Caco-2 (cell line): ENCODE results near the gene STAT4. TPM values are rescaled to one million over a fixed set of nuclear protein-coding genes. Genes with fewer than 3 reads are reported as not detected.

Experiments
- BruUV-seq: library from RNA; stranded (reverse); fragments of 400-500 nt; replicated peaks from 2 replicates; lab custom pipeline; 2021; lab: Mats Ljungman, UMichigan
- CTCF ChIA-PET: fragments of 300-600 bp; sonication (Branson Sonifier 250); formaldehyde crosslinking; loops from one replicate; lab custom pipeline; 2022; ENCODE audit warnings: antibody characterized with exemption; lab: Charles Lee
- POLR2A ChIA-PET: fragments of 300-600 bp; sonication (Branson Sonifier 250); formaldehyde crosslinking; loops from one replicate; lab custom pipeline; 2022; ENCODE audit warnings: antibody characterized with exemption; lab: Charles Lee
- DNase-seq, 2 experiments: peaks; one replicate each; pipeline versions ENCODE4 v3.0.0 to v3.0.0-alpha.2; 2020 to 2022
- H3K27me3 ChIP-seq: replicated peaks from 2 replicates; pipeline ENCODE4 v1.6.0; 2011; ENCODE audit warnings: low read length; ENCODE audit not compliant: control insufficient read depth, insufficient read depth
- H3K36me3 ChIP-seq: 2 replicates; pipeline ENCODE4 v1.5.1; 2011; ENCODE audit warnings: low read length; ENCODE audit not compliant: control insufficient read depth, insufficient read depth
- H3K4me1 ChIP-seq: fragments of 250-450 bp; sonication (Bioruptor Pico); 2 replicates; pipeline ENCODE4 v1.5.1; 2020; ENCODE audit warnings: mild to moderate bottlenecking
- H3K4me3 ChIP-seq: 2 replicates; pipeline ENCODE4 v1.5.1; 2011; ENCODE audit warnings: low read depth, mild to moderate bottlenecking, control low read depth, low read length
- H3K9me3 ChIP-seq: fragments of 250-450 bp; sonication (Bioruptor Pico); 2 replicates; pipeline ENCODE4 v1.5.1; 2020; ENCODE audit warnings: mild to moderate bottlenecking, moderate library complexity
- H3K27ac Mint-ChIP-seq: one replicate; pipeline ENCODE4 v1.8.0; 2022; ENCODE audit warnings: mixed read lengths; ENCODE audit not compliant: unreplicated experiment
- H3K27me3 Mint-ChIP-seq: one replicate; pipeline ENCODE4 v1.8.0; 2022; ENCODE audit warnings: mixed read lengths; ENCODE audit not compliant: insufficient read depth, unreplicated experiment
- H3K36me3 Mint-ChIP-seq: one replicate; pipeline ENCODE4 v1.8.0; 2022; ENCODE audit warnings: mild to moderate bottlenecking, mixed read lengths; ENCODE audit not compliant: insufficient read depth, unreplicated experiment
- H3K4me1 Mint-ChIP-seq: one replicate; pipeline ENCODE4 v1.8.0; 2022; ENCODE audit warnings: low read depth, mixed read lengths; ENCODE audit not compliant: unreplicated experiment
- H3K4me3 Mint-ChIP-seq: one replicate; pipeline ENCODE4 v1.8.0; 2022; ENCODE audit warnings: mild to moderate bottlenecking, moderate library complexity, mixed read lengths; ENCODE audit not compliant: unreplicated experiment
- H3K9me3 Mint-ChIP-seq: one replicate; pipeline ENCODE4 v1.8.0; 2022; ENCODE audit warnings: mixed read lengths; ENCODE audit not compliant: unreplicated experiment
- intact Hi-C: fragments of 100-400 bp; cut with micrococcal nuclease; formaldehyde crosslinking; loops from one replicate; pipeline ENCODE4 v1.10.0; 2022; ENCODE audit not compliant: unreplicated experiment
- total RNA-seq: library from RNA; stranded (reverse); gene quantifications from 2 replicates; pipeline ENCODE4 v1.2.3, GENCODE V29; 2022
- TF ChIP-seq, protein P1 (sequence below), 2 experiments: fragments of 200-600 bp in 1 of 2; IDR thresholded peaks; 1 replicate in 1 of 2; 2 replicates in 1 of 2; pipeline versions ENCODE4 v1.5.1 to v1.8.0; 2011 to 2022; ENCODE audit warnings: antibody characterized with exemption in 1 of 2, control low read depth in 1 of 2, inconsistent platforms in 1 of 2, low read depth in 1 of 2, low read length in 1 of 2, mild to moderate bottlenecking in 1 of 2, moderate library complexity in 1 of 2; ENCODE audit not compliant: insufficient read depth in 1 of 2, severe bottlenecking in 1 of 2, unreplicated experiment in 1 of 2

STAT4 gene
- total RNA-seq, 1 experiment from 2014 or later, result 0.48 TPM

DNA sequence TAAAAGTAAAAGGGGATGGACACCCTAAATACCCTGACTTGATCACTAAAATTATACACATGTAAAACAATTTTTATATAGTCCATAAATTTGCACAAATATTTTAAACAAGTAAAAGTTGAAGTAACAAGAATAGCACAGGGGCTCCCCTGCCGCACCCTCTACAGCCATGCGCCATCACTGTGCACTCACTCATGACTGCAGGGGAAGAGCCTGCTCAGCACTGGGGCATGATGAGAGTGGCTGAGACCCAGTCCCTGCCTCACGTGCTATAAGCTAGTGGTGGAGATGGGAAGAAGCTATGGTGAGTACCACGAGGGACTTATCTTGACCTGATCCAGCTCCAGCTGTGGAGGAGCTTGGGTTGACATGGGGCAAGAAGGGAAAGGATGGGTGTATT, 47.5 kb upstream of the STAT4 start:
- Histone ChIP-seq H3K4me3 (no peak overlapping the region), H3K4me1 (no peaks in the 10 kb centered on the region), H3K27me3 (no peaks in the 10 kb centered on the region), H3K9me3 (no peaks in the 10 kb centered on the region), H3K36me3 (no peaks in the 10 kb centered on the region)
- Mint-ChIP-seq H3K9me3 (no peaks in the 10 kb centered on the region), H3K4me3 (no peak overlapping the region), H3K36me3 (no peaks in the 10 kb centered on the region), H3K4me1 (no peaks in the 10 kb centered on the region), H3K27me3 (no peaks in the 10 kb centered on the region), H3K27ac (no peak overlapping the region)
- TF ChIP-seq, protein P1, sequence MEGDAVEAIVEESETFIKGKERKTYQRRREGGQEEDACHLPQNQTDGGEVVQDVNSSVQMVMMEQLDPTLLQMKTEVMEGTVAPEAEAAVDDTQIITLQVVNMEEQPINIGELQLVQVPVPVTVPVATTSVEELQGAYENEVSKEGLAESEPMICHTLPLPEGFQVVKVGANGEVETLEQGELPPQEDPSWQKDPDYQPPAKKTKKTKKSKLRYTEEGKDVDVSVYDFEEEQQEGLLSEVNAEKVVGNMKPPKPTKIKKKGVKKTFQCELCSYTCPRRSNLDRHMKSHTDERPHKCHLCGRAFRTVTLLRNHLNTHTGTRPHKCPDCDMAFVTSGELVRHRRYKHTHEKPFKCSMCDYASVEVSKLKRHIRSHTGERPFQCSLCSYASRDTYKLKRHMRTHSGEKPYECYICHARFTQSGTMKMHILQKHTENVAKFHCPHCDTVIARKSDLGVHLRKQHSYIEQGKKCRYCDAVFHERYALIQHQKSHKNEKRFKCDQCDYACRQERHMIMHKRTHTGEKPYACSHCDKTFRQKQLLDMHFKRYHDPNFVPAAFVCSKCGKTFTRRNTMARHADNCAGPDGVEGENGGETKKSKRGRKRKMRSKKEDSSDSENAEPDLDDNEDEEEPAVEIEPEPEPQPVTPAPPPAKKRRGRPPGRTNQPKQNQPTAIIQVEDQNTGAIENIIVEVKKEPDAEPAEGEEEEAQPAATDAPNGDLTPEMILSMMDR (IDR thresholded peaks at IDR 0.05; ENCODE audit: insufficient read depth in 1 of 2, low read depth in 1 of 2, low read length in 1 of 2, severe bottlenecking in 1 of 2, unreplicated experiment in 1 of 2), result no peak
- ChIA-PET POLR2A (no interaction called here), CTCF (no interaction called here)
- no peak for DNase-seq
- BruUV-seq, result no TSS peak
- intact Hi-C loops, result no loop called here

DNA sequence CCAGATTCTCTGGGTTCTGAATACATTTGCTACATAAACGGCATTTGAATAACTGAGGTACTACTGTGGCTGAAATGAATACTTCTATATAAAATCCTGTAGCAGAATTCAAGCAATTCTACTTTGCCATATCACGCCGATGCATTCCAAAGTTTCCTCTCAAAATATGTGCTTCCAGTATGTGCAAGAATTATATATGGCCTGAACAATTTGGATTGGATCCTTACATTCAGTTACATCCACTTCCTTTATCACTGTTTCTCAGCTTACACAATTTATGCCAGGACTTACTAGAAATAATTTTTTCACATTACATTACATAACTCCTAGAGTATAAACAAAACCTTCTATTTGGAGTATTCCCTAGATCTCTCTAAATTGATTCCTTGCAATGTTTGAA, 46.3 kb upstream of the STAT4 start:
- Histone ChIP-seq H3K9me3 (no peaks in the 10 kb centered on the region), H3K36me3 (no peaks in the 10 kb centered on the region), H3K4me3 (no peak overlapping the region), H3K27me3 (no peaks in the 10 kb centered on the region), H3K4me1 (no peaks in the 10 kb centered on the region)
- Mint-ChIP-seq H3K27me3 (no peaks in the 10 kb centered on the region), H3K27ac (no peak overlapping the region), H3K4me1 (no peaks in the 10 kb centered on the region), H3K36me3 (no peaks in the 10 kb centered on the region), H3K4me3 (no peak overlapping the region), H3K9me3 (no peaks in the 10 kb centered on the region)
- POLR2A ChIA-PET, result no interaction called here
- CTCF ChIA-PET, result no interaction called here
- BruUV-seq, result no TSS peak
- DNase-seq, result no peak
- TF ChIP-seq, protein P1 (IDR thresholded peaks at IDR 0.05; ENCODE audit: insufficient read depth in 1 of 2, low read depth in 1 of 2, low read length in 1 of 2, severe bottlenecking in 1 of 2, unreplicated experiment in 1 of 2), result no peak
- intact Hi-C loops, result no loop called here

DNA sequence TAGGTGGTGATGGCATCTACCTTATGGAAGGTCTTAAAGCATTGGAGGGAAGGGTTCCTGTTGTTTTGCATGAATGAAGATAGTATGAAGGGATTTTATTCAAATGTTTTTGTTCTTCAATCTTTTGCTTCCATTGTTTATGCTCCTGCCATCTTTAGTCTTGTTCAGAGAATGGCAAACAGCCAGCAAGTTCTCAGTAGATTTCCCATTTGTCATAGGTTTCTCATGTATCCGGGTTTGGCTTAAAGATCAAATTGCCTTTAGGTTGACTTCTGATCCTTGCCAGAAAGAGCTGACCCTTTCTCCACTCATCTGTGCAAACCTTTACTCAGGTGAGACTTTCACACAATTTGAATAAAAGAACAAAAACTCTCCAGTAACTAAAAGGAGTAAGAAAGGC, 44.2 kb upstream of the STAT4 start:
- DNase-seq, result no peak
- H3K9me3 Mint-ChIP-seq, result peaks cover 3% of the 10 kb centered on the region
- no peak overlapping the region for H3K27ac Mint-ChIP-seq
- H3K4me1 Mint-ChIP-seq, result peaks cover 1% of the 10 kb centered on the region
- BruUV-seq, result no TSS peak
- TF ChIP-seq, protein P1 (IDR thresholded peaks at IDR 0.05; ENCODE audit: insufficient read depth in 1 of 2, low read depth in 1 of 2, low read length in 1 of 2, severe bottlenecking in 1 of 2, unreplicated experiment in 1 of 2), result no peak
- H3K27me3 Mint-ChIP-seq, result no peaks in the 10 kb centered on the region
- no peak overlapping the region for H3K4me3 Mint-ChIP-seq
- no peak overlapping the region for H3K4me3 ChIP-seq
- intact Hi-C loops, result no loop called here
- no peaks in the 10 kb centered on the region for H3K9me3 ChIP-seq
- ChIA-PET POLR2A (no interaction called here), CTCF (no interaction called here)
- no peaks in the 10 kb centered on the region for H3K27me3 ChIP-seq
- no peaks in the 10 kb centered on the region for H3K4me1 ChIP-seq
- no peaks in the 10 kb centered on the region for H3K36me3 ChIP-seq
- H3K36me3 Mint-ChIP-seq, result no peaks in the 10 kb centered on the region
